Stimulated activated CD4-positive, alpha-beta T cell treated with anti-CD3 and anti-CD28 coated beads, TNF-alpha, amount 100 ng/mL, for 48 hours (primary cell): ENCODE measurements around the gene MYBPC3.

Experiments used
- DNase-seq, 3 donors: peaks; one replicate each; pipeline ENCODE4 v3.0.0-alpha.2; 2020; ENCODE audit warnings: low read depth in 3 of 3

MYBPC3 gene

GRCh38 chr11:47357985-47358730 is 5.7 kb upstream of the MYBPC3 start:
- DNase-seq = no peak

DNA sequence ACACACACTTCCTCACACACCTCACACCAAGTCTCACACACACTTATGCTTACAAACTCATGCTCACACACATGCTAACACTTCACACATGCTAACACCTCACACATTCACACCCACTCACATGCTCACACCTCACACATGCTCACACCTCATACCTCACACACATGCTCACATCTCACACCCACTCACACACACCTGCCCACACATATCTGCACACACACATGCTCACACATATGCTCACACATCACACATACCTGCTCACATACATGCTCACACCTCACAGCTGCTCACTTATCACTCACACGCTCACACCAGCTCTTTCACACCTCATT is 4.5 kb upstream of the MYBPC3 start:
- DNase-seq = no peak

- no peak for DNase-seq
Observed at GRCh38 chr11:47356129-47356997, 3.9 kb upstream of the MYBPC3 start.

DNA sequence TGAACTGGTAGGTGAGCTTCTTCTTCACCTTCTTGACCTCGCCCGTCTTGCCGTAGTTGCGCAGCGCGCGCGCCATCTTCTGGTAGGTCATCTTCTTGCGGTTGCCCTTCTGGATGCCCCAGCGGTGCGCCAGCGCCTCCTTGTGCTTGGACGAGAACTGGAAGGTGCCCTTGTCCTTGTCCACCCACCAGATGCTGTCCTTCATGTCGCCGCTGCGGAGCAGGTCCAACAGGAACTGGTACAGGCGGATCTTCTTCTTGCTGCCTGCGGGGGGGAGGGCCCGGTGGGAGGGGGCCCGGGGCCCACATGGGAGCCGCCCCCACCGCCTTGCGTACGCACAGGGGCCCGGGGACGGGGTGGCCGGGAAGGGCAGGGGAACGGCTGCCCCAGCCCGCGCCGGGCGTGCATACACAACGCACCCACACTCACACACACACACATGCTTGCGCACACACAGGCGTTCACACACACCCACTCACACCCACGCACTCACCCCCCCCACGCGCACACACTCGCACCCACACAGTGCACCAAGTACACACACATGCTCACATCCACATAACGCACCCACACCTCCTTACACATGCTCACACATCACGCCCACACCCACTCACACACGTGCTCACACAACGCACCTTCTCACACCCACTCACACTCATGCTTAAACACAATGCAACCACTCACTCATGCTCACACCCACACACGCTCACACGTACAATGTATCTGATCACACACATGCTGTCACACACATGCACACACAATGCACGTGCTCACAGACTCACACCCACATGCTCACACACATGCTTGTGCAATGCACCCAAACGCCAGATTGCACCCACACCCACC is 3.0 kb upstream of the MYBPC3 start:
- peak; percentile 20 to 51 (median 24) for DNase-seq

- DNase-seq = no peak
Observed at GRCh38 chr11:47354913-47355282, 2.4 kb upstream of the MYBPC3 start.

GRCh38 chr11:47353978-47354774 is 1.7 kb upstream of the MYBPC3 start:
- DNase-seq = no peak

- DNase-seq = no peak
Observed at GRCh38 chr11:47351156-47352126, 1.1 kb downstream of the MYBPC3 start.

GRCh38 chr11:47350315-47350714 is 2.2 kb downstream of the MYBPC3 start:
- no peak for DNase-seq

DNA sequence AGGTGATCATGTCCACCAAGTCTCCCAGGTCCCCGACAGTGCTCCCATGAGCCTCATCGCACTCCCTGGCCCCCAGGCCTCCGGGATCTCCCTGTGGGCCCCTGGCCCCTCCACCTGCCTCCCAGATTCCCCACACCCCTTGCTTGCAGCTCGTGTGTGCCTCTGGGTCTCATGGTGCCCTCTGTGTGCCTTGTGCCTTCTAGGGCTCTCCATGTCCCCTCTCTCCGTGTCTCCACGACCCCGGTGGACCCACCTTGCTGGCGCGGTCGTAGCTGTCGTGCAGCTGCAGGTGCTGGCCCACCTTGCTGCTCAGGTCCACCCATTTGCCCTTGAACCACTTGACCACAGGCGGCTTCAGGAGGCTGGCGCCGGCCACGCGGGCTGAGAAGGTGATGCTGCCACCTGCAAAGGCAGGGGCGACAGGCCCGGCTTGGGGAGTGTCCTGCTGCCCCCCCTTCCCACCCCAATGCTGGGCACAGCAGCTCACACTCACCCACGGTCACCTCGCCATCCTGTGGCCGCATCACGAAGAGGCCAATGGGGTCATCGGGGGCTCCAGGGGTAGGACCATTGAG is 2.9 kb downstream of the MYBPC3 start:
- no peak for DNase-seq

GRCh38 chr11:47348859-47349258 is 3.6 kb downstream of the MYBPC3 start:
- no peak for DNase-seq

- DNase-seq = no peak
Observed at GRCh38 chr11:47348131-47348802, 4.2 kb downstream of the MYBPC3 start.

GRCh38 chr11:47347137-47347536 is 5.4 kb downstream of the MYBPC3 start:
- DNase-seq = no peak

- DNase-seq = no peak
Observed at GRCh38 chr11:47345890-47346563, 6.5 kb downstream of the MYBPC3 start.

GRCh38 chr11:47342854-47343253 is 9.6 kb downstream of the MYBPC3 start:
- DNase-seq = no peak

DNA sequence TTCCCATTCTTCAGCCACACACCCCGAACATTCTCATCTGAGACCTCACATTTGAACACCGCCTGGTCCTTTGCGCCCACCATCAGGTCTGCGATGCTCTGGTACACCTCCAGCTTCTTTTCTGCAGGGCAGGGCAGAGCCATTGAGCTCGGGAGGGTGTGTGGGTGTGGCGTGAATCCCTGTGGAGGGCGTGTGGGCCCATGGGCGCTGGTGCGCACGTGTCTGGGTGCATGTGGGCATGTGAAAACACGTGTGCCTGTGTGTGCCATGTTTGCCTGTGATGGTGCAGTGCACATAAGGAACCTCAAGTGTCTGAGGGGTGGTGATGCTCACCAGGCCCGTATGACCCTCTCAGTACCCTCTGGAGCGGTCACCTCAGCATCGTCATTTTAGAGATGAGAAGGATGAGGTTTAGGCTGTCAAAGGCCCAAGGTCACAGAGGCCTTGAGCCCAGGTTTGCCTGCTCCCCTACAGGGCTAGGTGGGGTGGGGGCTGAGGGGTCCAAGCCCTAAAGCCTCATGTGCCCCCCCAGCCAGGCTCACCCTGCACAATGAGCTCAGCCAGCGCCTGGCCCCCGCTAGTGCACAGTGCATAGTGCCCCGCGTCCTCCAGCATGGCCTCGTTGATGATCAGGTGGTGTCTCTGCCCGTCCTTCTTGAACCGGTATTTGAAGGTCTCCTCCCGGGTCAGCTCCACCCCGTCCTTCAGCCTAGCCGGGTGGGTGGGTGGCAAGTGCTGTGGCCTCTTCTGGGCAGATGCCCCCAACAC is 10.3 kb downstream of the MYBPC3 start:
- DNase-seq = no peak

GRCh38 chr11:47340980-47341775 is 11.3 kb downstream of the MYBPC3 start:
- no peak for DNase-seq

- DNase-seq = no peak
Observed at GRCh38 chr11:47340010-47340409, 12.5 kb downstream of the MYBPC3 start.
